CD4-positive, alpha-beta T cell treated with Interleukin-10 for 1 hour (primary cell): ENCODE measurements around the gene HAPLN2.
A peak's percentile ranks its signal among the peaks of the same experiment; 100 is the strongest.
"Not testable (repeated sequence)": the region's sequence is repeated elsewhere in the genome, so short reads cannot be mapped to it uniquely, and the experiment has no call there.

Experiments
- DNase-seq: peaks from one replicate; pipeline ENCODE4 v3.0.0-alpha.2; 2020

Gene HAPLN2

GRCh38 chr1:156592158-156592909, 26.9 kb upstream of the HAPLN2 start:
- DNase-seq, result no peak

GRCh38 chr1:156592910-156593660, 26.1 kb upstream of the HAPLN2 start:
- DNase-seq, result no peak

- DNase-seq, result no peak
These were observed 25.6 kb upstream of the HAPLN2 start for GRCh38 chr1:156593661-156593989.

DNA sequence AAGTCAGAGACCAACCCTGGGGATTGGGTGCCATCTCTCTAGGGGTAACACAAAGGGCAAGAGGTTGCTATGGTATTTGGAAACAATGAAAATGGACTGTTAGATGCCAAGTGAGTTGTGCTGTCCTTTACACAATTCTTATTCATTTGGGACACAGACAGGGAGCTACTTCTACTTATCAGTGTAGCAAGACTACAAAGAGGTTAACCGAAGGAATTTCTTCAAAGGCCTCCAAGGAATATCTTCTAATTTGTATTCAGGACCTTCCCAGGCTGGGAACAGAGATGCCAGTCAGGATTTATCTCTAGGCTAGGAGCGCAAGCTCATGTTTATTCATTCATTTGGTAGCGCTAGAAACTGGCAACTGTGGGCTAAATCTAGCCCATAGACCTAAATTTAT, 25.0 kb upstream of the HAPLN2 start:
- no peak for DNase-seq

DNA sequence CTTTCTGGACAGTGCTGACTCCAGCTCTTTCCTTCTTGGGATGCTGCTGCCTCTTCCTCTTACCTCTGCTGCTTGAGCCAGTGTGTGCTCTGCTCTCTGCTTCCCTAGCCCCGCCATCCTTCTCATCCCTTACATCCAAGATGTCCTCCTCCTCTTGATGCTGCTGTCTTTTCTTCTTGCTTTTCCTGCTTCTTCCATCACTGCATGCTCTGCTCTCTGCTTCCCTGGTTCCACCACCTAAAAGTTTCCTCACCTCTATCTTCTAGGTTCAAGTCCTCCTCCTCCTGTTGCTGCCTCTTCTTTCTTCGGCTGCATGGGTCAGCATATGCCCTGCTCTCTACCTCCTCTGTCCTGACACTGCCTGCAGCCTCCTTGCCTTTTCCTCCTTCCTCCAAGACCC, 24.2 kb upstream of the HAPLN2 start:
- no peak for DNase-seq

DNA sequence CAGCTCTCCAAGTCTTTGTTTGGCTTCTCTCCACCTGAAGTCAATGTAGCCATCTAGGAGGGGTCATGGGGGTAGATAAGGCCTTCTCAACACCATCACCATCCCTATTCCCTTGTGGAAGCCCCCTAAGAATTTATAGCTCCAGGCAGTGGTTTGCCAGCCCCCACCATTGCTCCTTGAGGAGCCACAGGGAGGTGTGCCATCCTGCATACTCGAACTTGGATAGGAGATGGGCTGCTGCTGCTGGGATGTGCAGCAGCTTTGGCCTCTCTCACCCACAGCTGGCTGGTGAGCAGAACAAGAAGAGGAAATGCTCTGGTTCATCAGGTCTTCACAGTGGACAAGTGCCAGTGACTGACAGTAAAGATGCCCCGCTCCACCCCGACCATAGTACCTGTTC, 22.8 kb upstream of the HAPLN2 start:
- no peak for DNase-seq

DNA sequence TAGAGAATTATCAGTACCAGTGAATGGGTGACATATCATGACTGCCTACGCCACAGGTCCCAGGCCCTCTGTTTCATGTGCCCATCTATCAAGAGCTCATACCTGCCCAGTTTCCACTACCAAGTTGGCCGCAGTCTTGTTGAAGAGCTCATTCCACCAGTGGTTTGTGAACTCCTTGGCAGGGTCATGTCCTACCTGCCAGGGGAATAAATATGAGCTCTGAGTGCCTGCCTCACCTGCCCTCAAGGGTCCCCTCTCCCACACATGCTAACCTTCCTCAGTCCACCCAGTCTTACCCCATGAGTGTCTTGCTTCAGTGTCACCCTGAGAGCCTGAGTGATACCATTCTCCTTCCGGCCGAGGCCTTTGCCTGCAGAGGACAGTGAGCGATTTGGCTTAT, 21.1 kb upstream of the HAPLN2 start:
- no peak for DNase-seq

DNA sequence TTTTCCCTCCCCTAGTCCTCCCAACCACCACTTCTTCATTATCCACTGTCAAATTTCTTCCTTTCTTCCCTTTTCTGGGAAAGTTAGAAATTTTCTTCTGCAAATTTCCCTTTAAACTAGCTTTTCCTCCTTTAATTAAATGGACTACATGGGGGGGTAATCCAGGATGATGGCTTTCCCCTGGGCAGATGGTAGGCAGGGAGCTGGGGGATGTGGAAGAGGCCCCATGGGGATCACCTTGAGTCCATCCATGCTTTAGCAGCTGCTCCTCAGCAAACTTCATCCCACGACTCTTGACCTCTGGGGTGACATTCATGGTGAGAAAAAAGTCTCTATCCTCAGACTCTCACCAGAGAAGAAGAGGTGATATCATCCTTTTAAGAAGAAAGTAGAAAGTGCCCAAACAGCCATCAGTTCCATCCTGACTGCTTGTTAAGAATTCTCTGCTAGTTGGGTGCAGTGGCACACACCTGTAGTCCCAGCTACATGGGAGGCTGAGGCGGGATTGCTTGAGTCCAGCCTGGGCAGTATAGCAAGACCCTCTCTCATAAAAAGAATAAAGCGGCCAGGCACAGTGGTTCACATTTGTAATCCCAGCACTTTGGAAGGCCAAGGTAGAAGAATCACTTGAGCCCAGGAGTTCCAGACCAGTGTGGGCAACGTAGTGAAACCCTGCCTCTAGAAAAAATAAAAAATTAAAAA, 20.3 kb upstream of the HAPLN2 start:
- DNase-seq, result no peak

DNA sequence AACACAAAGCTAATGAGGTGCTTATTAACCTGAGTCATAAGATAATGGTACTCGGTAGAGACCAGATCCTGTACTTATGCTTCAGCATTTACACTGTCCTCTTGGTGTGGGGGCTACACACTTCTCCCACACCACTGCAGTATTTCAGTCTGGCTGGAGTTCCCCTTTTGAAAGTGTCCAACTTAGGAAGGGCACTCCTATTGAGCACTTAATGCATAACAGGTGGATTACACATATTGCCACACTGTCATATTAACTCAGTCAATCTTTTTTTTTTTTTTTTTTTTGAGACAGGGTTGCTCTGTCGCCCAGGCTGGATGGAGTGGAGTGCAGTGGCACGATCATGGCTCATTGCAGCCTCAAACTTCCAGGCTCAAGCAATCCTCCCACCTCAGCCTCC, 19.4 kb upstream of the HAPLN2 start:
- peak; percentile 48 for DNase-seq

DNA sequence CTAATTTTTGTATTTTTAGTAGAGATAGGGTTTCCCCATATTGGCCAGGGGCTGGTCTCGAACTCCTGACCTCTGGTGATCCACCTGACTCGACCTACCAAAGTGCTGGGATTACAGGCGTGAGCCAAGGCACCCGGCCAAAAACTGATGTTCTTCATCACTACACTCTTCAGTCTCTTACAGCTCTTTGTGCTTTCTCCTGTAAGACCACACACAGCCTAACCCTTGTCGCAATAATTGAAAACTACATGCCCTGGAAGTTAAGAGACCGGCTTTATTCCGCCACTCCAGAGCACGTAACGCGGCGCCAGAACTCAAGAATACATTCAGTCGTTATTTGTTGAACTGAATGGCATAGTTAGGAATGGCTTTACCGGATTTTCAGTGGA, 18.5 kb upstream of the HAPLN2 start:
- DNase-seq, result no peak

GRCh38 chr1:156601122-156601830, 17.9 kb upstream of the HAPLN2 start, which contains the start of gene GPATCH4:
TSS of gene GPATCH4 (minus strand) at chr1:156601479.
- DNase-seq, result peak; percentile 86

DNA sequence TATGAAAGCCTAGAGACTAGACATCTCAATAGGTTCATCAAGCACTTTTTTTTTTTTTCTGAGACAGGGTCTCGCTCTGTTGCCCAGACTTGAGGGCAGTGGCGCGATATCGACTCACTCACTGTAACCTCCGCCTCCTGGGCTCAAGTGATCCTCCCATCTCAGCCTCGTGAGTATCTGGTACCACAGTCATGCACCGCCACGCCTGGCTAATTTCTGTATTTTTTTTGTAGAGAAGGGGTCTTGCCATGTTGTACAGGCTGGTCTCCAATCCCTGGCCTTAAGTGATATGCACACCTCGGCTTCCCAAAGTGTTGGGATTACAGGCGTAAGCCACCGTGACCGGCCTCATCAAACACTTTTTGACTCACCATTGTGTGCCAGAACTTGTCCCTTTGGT, 17.3 kb upstream of the HAPLN2 start:
- DNase-seq, result no peak

GRCh38 chr1:156602557-156602993, 16.6 kb upstream of the HAPLN2 start:
- peak; percentile 33 for DNase-seq

- not testable (repeated sequence) for DNase-seq
These were observed 11.9 kb upstream of the HAPLN2 start for GRCh38 chr1:156607344-156607743.

DNA sequence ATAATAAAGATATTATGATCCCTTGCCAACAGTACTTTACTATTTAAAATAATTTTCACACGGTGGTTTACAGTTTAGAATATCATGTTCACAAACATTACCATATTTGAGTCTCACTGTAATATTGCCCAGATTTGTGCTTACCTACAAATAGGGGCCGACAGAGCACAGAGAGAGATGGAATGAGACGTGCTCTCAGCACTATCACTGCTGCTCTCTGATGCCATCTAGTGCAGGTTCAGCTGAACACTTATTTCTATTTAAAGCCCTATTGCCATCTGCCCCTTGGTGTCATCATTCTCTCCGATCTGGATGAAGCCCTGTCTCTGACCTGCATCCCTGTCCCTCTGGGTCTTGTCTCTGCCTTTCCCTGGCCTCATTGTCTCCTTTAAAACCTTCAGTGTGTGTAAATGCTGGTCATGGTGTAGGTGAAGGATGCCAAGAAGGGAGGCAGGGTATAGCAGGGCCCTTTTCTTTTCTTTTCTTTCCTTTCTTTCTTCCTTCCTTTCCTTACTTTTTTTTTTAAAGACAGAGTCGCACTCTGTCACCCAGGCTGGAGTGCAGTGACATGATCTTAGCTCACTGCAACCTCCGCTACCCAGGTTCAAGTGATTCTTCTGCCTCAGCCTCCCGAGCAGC, 11.1 kb upstream of the HAPLN2 start:
- DNase-seq, result peak; percentile 81

GRCh38 chr1:156608981-156609380, 10.2 kb upstream of the HAPLN2 start:
- peak; percentile 67 for DNase-seq

- DNase-seq, result not testable (repeated sequence)
These were observed 9.1 kb upstream of the HAPLN2 start for GRCh38 chr1:156610072-156610471.

- no peak for DNase-seq
These were observed 6.5 kb upstream of the HAPLN2 start for GRCh38 chr1:156612666-156613065.

- no peak for DNase-seq
These were observed 3.3 kb upstream of the HAPLN2 start for GRCh38 chr1:156615946-156616345.

GRCh38 chr1:156616463-156616862, 2.8 kb upstream of the HAPLN2 start:
- no peak for DNase-seq

GRCh38 chr1:156619582-156619955, 354 bp downstream of the HAPLN2 start:
- no peak for DNase-seq

- no peak for DNase-seq
These were observed 3.5 kb downstream of the HAPLN2 start for GRCh38 chr1:156622581-156623297.
